GM12801 (cell line): ENCODE results near the gene RNF214.

Experiments
- CTCF ChIP-seq: IDR thresholded peaks from one replicate; pipeline ENCODE4 v1.5.1; 2011; ENCODE audit warnings: control low read depth; ENCODE audit not compliant: insufficient read length; ENCODE audit errors: extremely low read depth

RNF214 gene

DNA sequence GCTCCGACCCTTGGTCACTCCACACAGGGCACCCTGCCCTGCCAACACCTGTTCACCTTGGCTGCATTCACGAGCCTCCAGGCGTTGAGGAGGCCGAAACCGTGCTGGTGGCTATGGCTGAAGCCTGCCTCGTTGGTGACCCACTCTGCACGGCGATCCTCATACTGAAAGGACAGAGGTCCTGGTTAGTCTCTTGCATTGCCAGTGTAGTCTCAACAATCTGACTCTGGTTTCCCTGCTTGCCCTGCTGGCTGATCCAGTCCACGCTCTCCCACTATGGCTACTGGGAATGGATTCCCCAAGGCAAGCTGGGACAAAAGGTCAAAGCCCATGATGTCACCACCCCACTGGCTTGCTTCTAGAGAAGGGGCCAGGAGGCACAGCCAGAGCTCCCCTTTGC is 13.5 kb upstream of the RNF214 start:
- no peak for TF ChIP-seq CTCF

DNA sequence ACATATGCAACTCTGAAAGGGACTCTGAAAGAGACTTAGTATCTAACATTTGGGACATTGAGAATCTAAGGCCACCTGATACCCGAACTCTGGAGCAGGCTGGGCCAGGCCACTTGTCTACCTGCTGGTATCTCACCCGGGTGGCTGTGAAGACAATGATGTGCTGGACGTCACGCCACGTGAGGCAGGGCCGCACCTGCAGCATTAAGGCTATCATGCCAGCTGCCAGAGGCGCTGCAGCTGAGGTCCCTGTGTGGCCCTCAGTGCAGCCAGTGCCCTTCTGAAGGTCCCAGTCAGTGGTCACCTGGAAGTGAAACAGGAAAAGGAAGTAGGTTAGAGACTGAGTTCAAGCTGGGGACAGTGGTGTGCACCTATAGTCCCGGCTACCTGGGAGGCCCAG is 13.0 kb upstream of the RNF214 start:
- TF ChIP-seq CTCF: no peak

DNA sequence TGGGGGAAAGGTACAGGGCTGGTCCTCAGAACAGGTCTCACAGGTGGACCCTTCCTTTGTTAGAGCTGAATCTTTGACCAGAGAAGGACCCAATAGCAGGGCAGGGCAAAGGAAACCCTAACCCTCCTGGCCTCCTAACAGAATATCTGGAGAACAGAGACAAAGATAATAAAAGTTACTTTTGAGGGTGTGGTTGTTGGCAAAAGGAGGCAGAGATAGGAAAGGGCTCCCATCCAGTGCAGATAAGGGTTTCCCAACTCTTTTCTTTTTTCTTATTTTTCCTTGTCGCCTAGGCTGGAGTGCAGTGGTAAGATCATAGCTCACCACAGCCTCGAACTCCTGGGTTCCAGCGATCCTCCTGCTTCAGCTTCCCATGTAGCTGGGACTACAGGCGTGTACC is 12.5 kb upstream of the RNF214 start:
- TF ChIP-seq CTCF: no peak

GRCh38 chr11:117220568-117220967 is 11.9 kb upstream of the RNF214 start:
- TF ChIP-seq CTCF: no peak

DNA sequence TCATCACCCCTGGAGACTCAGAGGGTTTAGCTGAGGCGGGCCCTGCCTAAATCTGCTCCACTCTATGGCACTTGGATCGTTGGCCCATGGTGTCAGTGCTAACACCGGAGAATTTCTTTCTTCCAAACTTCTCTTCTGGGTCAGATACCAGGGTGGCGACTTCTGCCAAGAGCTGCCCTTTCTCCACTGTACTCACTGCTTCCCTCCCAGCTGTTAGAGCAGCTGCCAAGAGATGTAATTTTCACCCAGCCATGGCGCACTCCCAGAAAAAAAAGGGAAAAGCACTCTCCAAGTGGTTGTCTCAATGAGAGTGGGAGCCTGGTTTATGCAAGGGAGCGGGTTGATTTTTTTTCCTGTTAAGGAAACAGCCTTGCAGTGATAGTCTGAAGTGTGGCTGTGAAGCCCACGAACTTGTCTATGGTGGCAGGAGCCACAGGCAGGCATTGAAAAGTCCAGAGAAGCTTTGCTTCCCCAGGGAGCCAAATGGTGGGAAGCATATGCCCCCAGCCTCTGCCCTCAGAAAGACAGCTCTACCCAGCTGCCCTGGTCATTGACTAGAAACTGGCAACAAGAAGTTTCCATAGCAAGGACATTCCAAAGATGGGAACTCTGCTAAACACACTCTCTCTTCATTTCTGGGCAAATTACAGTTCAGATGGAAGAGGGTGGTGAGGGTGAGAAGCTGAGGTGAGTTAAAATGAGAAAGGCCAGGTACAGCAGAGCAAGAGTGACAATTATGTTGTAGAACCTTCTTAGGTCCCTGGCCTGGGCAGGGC is 11.3 kb upstream of the RNF214 start:
- no peak for TF ChIP-seq CTCF

GRCh38 chr11:117221775-117222517 is 10.5 kb upstream of the RNF214 start:
- TF ChIP-seq CTCF: no peak

GRCh38 chr11:117222991-117223740 is 9.3 kb upstream of the RNF214 start:
- no peak for TF ChIP-seq CTCF
